BJ (cell line): ENCODE data around the gene C2CD4A. TPM values are rescaled to one million over a fixed set of nuclear protein-coding genes. Genes with fewer than 3 reads are reported as not detected.
A peak's percentile ranks its signal among the peaks of the same experiment; 100 is the strongest.

Experiments used
- CTCF ChIA-PET: fragments of 350-600 bp; formaldehyde crosslinking; extraction: SDS; loops from one replicate; lab custom pipeline; 2021; ENCODE audit warnings: antibody characterized with exemption, inconsistent platforms; lab: Yijun Ruan, JAX
- POLR2A ChIA-PET: fragments of 300-600 bp; sonication (Branson Sonifier 250); formaldehyde crosslinking; extraction: SDS; loops from one replicate; lab custom pipeline; 2021; ENCODE audit warnings: antibody characterized with exemption; lab: Charles Lee
- DNase-seq: peaks from one replicate; pipeline ENCODE4 v3.0.0-alpha.2; 2011; ENCODE audit warnings: low read depth
- H3K27me3 ChIP-seq: 2 replicates; pipeline ENCODE4 v1.6.0; 2011; ENCODE audit warnings: low read length; ENCODE audit not compliant: control insufficient read depth, insufficient read depth
- H3K36me3 ChIP-seq: 2 replicates; pipeline ENCODE4 v1.5.1; 2011; ENCODE audit warnings: low read length; ENCODE audit not compliant: control insufficient read depth, insufficient read depth
- H3K4me3 ChIP-seq: 2 replicates; pipeline ENCODE4 v1.5.1; 2011; ENCODE audit warnings: low read depth, mild to moderate bottlenecking, control low read depth, low read length
- CTCF ChIP-seq: IDR thresholded peaks from 2 replicates; pipeline ENCODE4 v1.5.1; 2011; ENCODE audit warnings: low read depth, mild to moderate bottlenecking, control low read depth, inconsistent platforms, low read length, moderate library complexity; ENCODE audit not compliant: insufficient read depth
- polyA plus RNA-seq: library from polyadenylated mRNA; depleted of rRNA; stranded (reverse); fragments of >200 nt; gene quantifications from 2 replicates; pipeline ENCODE4 v1.2.3, GENCODE V29; 2011

Gene C2CD4A
- polyA plus RNA-seq, 1 experiment: not detected

GRCh38 chr15:62112616-62113593 lies 46.1 kb downstream of the C2CD4A start:
- ChIA-PET CTCF (no interaction called here), POLR2A (no interaction called here)
- peak; percentile 26 for DNase-seq
- TF ChIP-seq CTCF: no peak
- H3K27me3 ChIP-seq: no peaks in the 10 kb centered on the region
- H3K4me3 ChIP-seq: no peak overlapping the region
- no peaks in the 10 kb centered on the region for H3K36me3 ChIP-seq

GRCh38 chr15:62115847-62116246 lies 49.1 kb downstream of the C2CD4A start:
- no peaks in the 10 kb centered on the region for H3K36me3 ChIP-seq
- CTCF ChIA-PET: interaction anchor here (1.6 kb wide), 1 partner anchor 9 kb away, joined by 3 read pairs; no protein-coding TSS in a partner anchor
- H3K27me3 ChIP-seq: no peaks in the 10 kb centered on the region
- no peak for DNase-seq
- no peak for TF ChIP-seq CTCF
- POLR2A ChIA-PET: no interaction called here
- H3K4me3 ChIP-seq: no peak overlapping the region

- H3K36me3 ChIP-seq: no peaks in the 10 kb centered on the region
- ChIA-PET POLR2A (interaction anchor here (0.6 kb wide), 1 partner anchor 203 kb away, joined by 4 read pairs; no protein-coding TSS in a partner anchor), CTCF (interaction anchor here (0.7 to 1.4 kb wide), 3 partner anchors 9 to 12 kb away, joined by 3 to 5 read pairs (median 3); no protein-coding TSS in a partner anchor)
- H3K4me3 ChIP-seq: peak overlapping the region; percentile 22; the same call in 1 of the 2 replicates
- DNase-seq: no peak
- no peaks in the 10 kb centered on the region for H3K27me3 ChIP-seq
- TF ChIP-seq CTCF: no peak
Measured at GRCh38 chr15:62118520-62119226, 51.9 kb downstream of the C2CD4A start.

GRCh38 chr15:62119227-62119864 lies 52.6 kb downstream of the C2CD4A start:
- peak overlapping the region; percentile 22 for H3K4me3 ChIP-seq
- no peak for TF ChIP-seq CTCF
- H3K27me3 ChIP-seq: no peaks in the 10 kb centered on the region
- H3K36me3 ChIP-seq: no peaks in the 10 kb centered on the region
- ChIA-PET CTCF (interaction anchor here (0.7 to 1.4 kb wide), 3 partner anchors 9 to 12 kb away, joined by 3 to 5 read pairs (median 3); no protein-coding TSS in a partner anchor), POLR2A (interaction anchor here (0.6 kb wide), 1 partner anchor 204 kb away, joined by 4 read pairs; no protein-coding TSS in a partner anchor)
- DNase-seq: peak; percentile 88
